GM12878 (cell line): ENCODE results near the gene CXCL12. TPM values are rescaled to one million over a fixed set of nuclear protein-coding genes. Genes with fewer than 3 reads are reported as not detected.

Experiments used
- ATAC-seq: fragments of 200-7000 bp; cut with Tn5 transposase; 3 replicates; pipeline ENCODE4 v1.9.1; 2020; ENCODE audit warnings: mild to moderate bottlenecking, moderate library complexity
- BruUV-seq: library from RNA; stranded (reverse); fragments of 400-500 nt; replicated peaks from 2 replicates; lab custom pipeline; 2021; lab: Mats Ljungman, UMichigan
- CTCF ChIA-PET: fragments of 300-600 bp; sonication (Branson Sonifier 250); formaldehyde crosslinking; extraction: SDS; loops from one replicate; lab custom pipeline; 2021; ENCODE audit warnings: inconsistent platforms; lab: Yijun Ruan, JAX
- POLR2A ChIA-PET: fragments of 350-600 bp; formaldehyde crosslinking; extraction: SDS; loops from one replicate; lab custom pipeline; 2021; ENCODE audit warnings: inconsistent platforms; lab: Charles Lee
- RAD21 ChIA-PET: fragments of 300-600 bp; sonication (Branson Sonifier 250); formaldehyde crosslinking; loops from one replicate; lab custom pipeline; 2023; ENCODE audit warnings: antibody characterized with exemption; ENCODE audit not compliant: unreplicated experiment; lab: Charles Lee
- SMC1A ChIA-PET: fragments of 300-600 bp; sonication (Branson Sonifier 250); formaldehyde crosslinking; loops from one replicate; lab custom pipeline; 2023; ENCODE audit not compliant: unreplicated experiment, uncharacterized antibody; lab: Charles Lee
- DNase-seq: peaks from one replicate; pipeline ENCODE4 v3.0.0-alpha.2; 2011; ENCODE audit warnings: low read depth, low spot score
- FAIRE-seq: peaks from 3 replicates; lab custom pipeline; 2011; peaks lifted over from hg19 to GRCh38; lab: Jason Lieb, UNC
- H2AFZ ChIP-seq: 2 replicates; pipeline ENCODE4 v1.6.0; 2011; ENCODE audit warnings: low read depth, low read length, control low read depth; ENCODE audit not compliant: control insufficient read depth
- H3K27ac ChIP-seq: 2 replicates; pipeline ENCODE4 v1.5.1; 2011; ENCODE audit warnings: control low read depth; ENCODE audit not compliant: control insufficient read depth, insufficient read depth
- H3K27me3 ChIP-seq, 2 experiments: replicated peaks in 1 of 2; 2 replicates each; pipeline versions ENCODE4 v1.6.0 to v1.6.1; 2011; ENCODE audit warnings: low read length in 1 of 2; ENCODE audit not compliant: control insufficient read depth in 2 of 2, insufficient read depth in 2 of 2
- H3K36me3 ChIP-seq, 2 experiments: 2 replicates each; pipeline ENCODE4 v1.5.1; 2011; ENCODE audit warnings: low read length in 1 of 2; ENCODE audit not compliant: control insufficient read depth in 2 of 2, insufficient read depth in 2 of 2
- H3K4me1 ChIP-seq: 2 replicates; pipeline ENCODE4 v1.6.1; 2011; ENCODE audit warnings: mild to moderate bottlenecking, low read length, moderate library complexity, mixed read lengths; ENCODE audit not compliant: control insufficient read depth, insufficient read depth
- H3K4me2 ChIP-seq: 2 replicates; pipeline ENCODE4 v1.6.0; 2011; ENCODE audit warnings: control low read depth; ENCODE audit not compliant: control insufficient read depth, insufficient read depth
- H3K4me3 ChIP-seq: fragments of 200-600 bp; sonication (generic); 2 replicates; pipeline ENCODE4 v1.5.1; 2016
- H3K79me2 ChIP-seq: 2 replicates; pipeline ENCODE4 v1.6.0; 2011; ENCODE audit warnings: low read length; ENCODE audit not compliant: control insufficient read depth, insufficient read depth
- H3K9ac ChIP-seq: 2 replicates; pipeline ENCODE4 v1.8.0; 2011; ENCODE audit warnings: low read length, control low read depth, mixed read lengths; ENCODE audit not compliant: control insufficient read depth, insufficient read depth
- H3K9me3 ChIP-seq: replicated peaks from 3 replicates; pipeline ENCODE4 v1.5.1; 2011; ENCODE audit warnings: mild to moderate bottlenecking, low read length; ENCODE audit not compliant: control insufficient read depth, insufficient read depth
- H4K20me1 ChIP-seq: 2 replicates; pipeline ENCODE4 v1.6.0; 2011; ENCODE audit not compliant: control insufficient read depth, insufficient read depth
- BCL11A ChIP-seq: IDR thresholded peaks from 2 replicates; pipeline ENCODE4 v1.6.1; 2011; ENCODE audit warnings: low read depth, low read length
- EED ChIP-seq: sonication (generic); IDR thresholded peaks from 2 replicates; pipeline ENCODE4 v1.6.1; 2016; ENCODE audit warnings: antibody characterized with exemption, low read depth
- EP300 ChIP-seq, 2 experiments: fragments of 150-350 bp in 1 of 2; IDR thresholded peaks; 2 replicates each; pipeline ENCODE4 v1.6.1; 2011 to 2012; ENCODE audit warnings: low read depth in 2 of 2, low read length in 2 of 2, borderline replicate concordance in 1 of 2, improper control_type of control experiment in 1 of 2, inconsistent platforms in 1 of 2; ENCODE audit not compliant: control insufficient read depth in 1 of 2
- HSF1 ChIP-seq: fragments of 150-350 bp; IDR thresholded peaks from 2 replicates; pipeline ENCODE4 v1.6.1; 2014; ENCODE audit warnings: mild to moderate bottlenecking, low read depth, low read length
- NKRF ChIP-seq: fragments of 450-650 bp; conservative IDR thresholded peaks from 2 replicates; pipeline ENCODE4 v1.6.1; 2017; ENCODE audit warnings: mild to moderate bottlenecking, moderate library complexity
- RB1 ChIP-seq: fragments of 450-650 bp; formaldehyde crosslinking; IDR thresholded peaks from 2 replicates; pipeline ENCODE4 v1.6.1; 2017; ENCODE audit warnings: mild to moderate bottlenecking, borderline replicate concordance
- RELA ChIP-seq: fragments of 450-650 bp; IDR thresholded peaks from 2 replicates; pipeline ENCODE4 v1.8.0; 2014; ENCODE audit warnings: borderline replicate concordance; ENCODE audit not compliant: partially characterized antibody
- SMC3 ChIP-seq: IDR thresholded peaks from 2 replicates; pipeline ENCODE4 v1.6.1; 2011; ENCODE audit warnings: low read length, improper control_type of control experiment, borderline replicate concordance
- WRNIP1 ChIP-seq: IDR thresholded peaks from 2 replicates; pipeline ENCODE4 v1.6.1; 2011; ENCODE audit warnings: low read depth, low read length, improper control_type of control experiment, borderline replicate concordance
- ZZZ3 ChIP-seq: IDR thresholded peaks from 2 replicates; pipeline ENCODE4 v1.6.1; 2011; ENCODE audit warnings: low read depth; ENCODE audit not compliant: control insufficient read depth, insufficient read length
- WGBS: methylation state at CpG from one replicate; pipeline ENCODE4 v1.1.6; 2016; ENCODE audit warnings: low lambda C conversion rate; ENCODE audit not compliant: insufficient replicate concordance, insufficient coverage; ENCODE audit errors: missing lambda C conversion rate; 5-methylcytosine and 5-hydroxymethylcytosine counted together
- in situ Hi-C: fragments of 300-500 bp; cut with MboI; formaldehyde crosslinking; loops from 9 replicates; pipeline ENCODE4 v1.14.3; 2018; ENCODE audit warnings: mixed read lengths
- intact Hi-C: fragments of 100-400 bp; cut with micrococcal nuclease; formaldehyde crosslinking; loops from one replicate; pipeline ENCODE4 v1.14.2; 2022; ENCODE audit not compliant: unreplicated experiment
- polyA plus RNA-seq, 11 experiments: library from polyadenylated mRNA; depleted of rRNA in 4 of 11; unstranded in 6 of 11; stranded (reverse) in 5 of 11; fragments of >200 nt; fragmentation: Nextera tagmentation in 4 of 11; fragmentation: Illumina TruSeq in 1 of 11; extraction: Ambion mirVana in 4 of 11; extraction: Trizol in 1 of 11; gene quantifications; 1 replicate in 1 of 11; 2 replicates in 10 of 11; pipeline versions ENCODE4 v1.2.1 to v1.2.3, GENCODE V29; 2011 to 2016; ENCODE audit warnings: inconsistent platforms in 2 of 11, missing spikeins in 2 of 11, low read depth in 1 of 11
- total RNA-seq, 4 experiments: library from RNA; depleted of rRNA in 3 of 4; stranded (reverse); fragments of >200 nt in 3 of 4; fragmentation: Illumina TruSeq in 1 of 4; extraction: Trizol in 1 of 4; gene quantifications; 2 replicates each; pipeline versions ENCODE4 v1.2.1 to v1.2.3, GENCODE V29; 2013 to 2021
- TF ChIP-seq, protein P1 (sequence below): fragments of 450-650 bp; IDR thresholded peaks from 2 replicates; pipeline ENCODE4 v1.6.1; 2016; ENCODE audit warnings: mild to moderate bottlenecking

The CXCL12 gene
- total and polyA plus RNA-seq, 10 of the 15 experiments (the other 5 are each of a cell fraction or from before 2014, with no cell fraction given), result 0.03 to 4.5 (median 0.53) TPM

DNA sequence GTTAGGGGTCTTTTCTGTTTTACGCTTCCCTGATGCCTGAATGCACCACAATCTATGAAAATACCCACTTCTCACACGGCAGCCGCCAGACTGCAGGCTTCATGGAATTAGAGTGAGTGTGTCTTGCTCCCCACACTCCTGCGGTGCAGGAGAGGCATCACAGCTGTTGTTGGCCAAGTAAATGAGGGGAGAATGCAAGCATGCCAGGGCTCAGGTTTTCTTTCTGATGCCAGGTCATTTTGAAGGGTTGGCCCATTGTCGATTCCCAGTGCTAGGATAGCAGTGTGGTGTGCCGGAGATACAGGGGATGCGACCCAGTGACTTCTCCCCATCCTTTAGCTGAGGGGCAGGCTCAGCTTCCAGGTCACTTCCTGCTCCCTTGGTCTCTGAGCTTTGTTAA lies 16.3 kb downstream of the CXCL12 start:
- no TSS peak for BruUV-seq
- H3K27me3 ChIP-seq, result no peaks in the 10 kb centered on the region
- ChIA-PET POLR2A (no interaction called here), CTCF (interaction anchor here (1.4 kb wide), 1 partner anchor 9 kb away, joined by 4 read pairs; no protein-coding TSS in a partner anchor), RAD21 (interaction anchor here (1.1 kb wide), 1 partner anchor 14 kb away, joined by 3 read pairs; no protein-coding TSS in a partner anchor), SMC1A (no interaction called here)
- no peak overlapping the region for H3K9ac ChIP-seq
- in situ Hi-C loops, result no loop called here
- H3K4me3 ChIP-seq, result no peak overlapping the region
- TF ChIP-seq, protein P1, sequence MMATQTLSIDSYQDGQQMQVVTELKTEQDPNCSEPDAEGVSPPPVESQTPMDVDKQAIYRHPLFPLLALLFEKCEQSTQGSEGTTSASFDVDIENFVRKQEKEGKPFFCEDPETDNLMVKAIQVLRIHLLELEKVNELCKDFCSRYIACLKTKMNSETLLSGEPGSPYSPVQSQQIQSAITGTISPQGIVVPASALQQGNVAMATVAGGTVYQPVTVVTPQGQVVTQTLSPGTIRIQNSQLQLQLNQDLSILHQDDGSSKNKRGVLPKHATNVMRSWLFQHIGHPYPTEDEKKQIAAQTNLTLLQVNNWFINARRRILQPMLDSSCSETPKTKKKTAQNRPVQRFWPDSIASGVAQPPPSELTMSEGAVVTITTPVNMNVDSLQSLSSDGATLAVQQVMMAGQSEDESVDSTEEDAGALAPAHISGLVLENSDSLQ, result no peak
- TF ChIP-seq ZZZ3, result no peak
- no peak for TF ChIP-seq SMC3
- TF ChIP-seq NKRF, result no peak
- TF ChIP-seq WRNIP1, result no peak
- no peak for TF ChIP-seq EP300 (IDR thresholded peaks at IDR 0.05; ENCODE audit: borderline replicate concordance in 1 of 2, control insufficient read depth in 1 of 2, low read depth in 2 of 2, low read length in 2 of 2)
- no peak for TF ChIP-seq EED
- no peak for TF ChIP-seq RB1
- TF ChIP-seq BCL11A, result no peak
- TF ChIP-seq HSF1, result no peak
- no peak for TF ChIP-seq RELA
- H4K20me1 ChIP-seq, result no peaks in the 10 kb centered on the region
- no peak for ATAC-seq
- no peaks in the 10 kb centered on the region for H3K79me2 ChIP-seq
- no peak for FAIRE-seq
- H3K9me3 ChIP-seq, result no peaks in the 10 kb centered on the region
- no peaks in the 10 kb centered on the region for H3K4me1 ChIP-seq
- intact Hi-C loops, result no loop called here
- H3K36me3 ChIP-seq, result no peaks in the 10 kb centered on the region
- H3K27ac ChIP-seq, result no peak overlapping the region
- 48% methylated on average over 7 of the region's 7 CpGs for WGBS
- DNase-seq, result no peak
- no peak overlapping the region for H2AFZ ChIP-seq
- no peak overlapping the region for H3K4me2 ChIP-seq
